A172 (cell line): ENCODE measurements around the gene CIB4. TPM values are rescaled to one million over a fixed set of nuclear protein-coding genes. Genes with fewer than 3 reads are reported as not detected.
"Not testable (repeated sequence)": the region's sequence is repeated elsewhere in the genome, so short reads cannot be mapped to it uniquely, and the experiment has no call there.

Experiments
- DNase-seq: peaks from one replicate; pipeline ENCODE4 v3.0.0-alpha.2; 2015; ENCODE audit warnings: low spot score
- total RNA-seq: library from RNA; depleted of rRNA; stranded (reverse); fragments of >200 nt; shearing (Covaris generic); gene quantifications from 2 replicates; pipeline ENCODE4 v1.2.3, GENCODE V29; 2014

Gene CIB4
- total RNA-seq, 1 experiment from 2014 or later: not detected

DNA sequence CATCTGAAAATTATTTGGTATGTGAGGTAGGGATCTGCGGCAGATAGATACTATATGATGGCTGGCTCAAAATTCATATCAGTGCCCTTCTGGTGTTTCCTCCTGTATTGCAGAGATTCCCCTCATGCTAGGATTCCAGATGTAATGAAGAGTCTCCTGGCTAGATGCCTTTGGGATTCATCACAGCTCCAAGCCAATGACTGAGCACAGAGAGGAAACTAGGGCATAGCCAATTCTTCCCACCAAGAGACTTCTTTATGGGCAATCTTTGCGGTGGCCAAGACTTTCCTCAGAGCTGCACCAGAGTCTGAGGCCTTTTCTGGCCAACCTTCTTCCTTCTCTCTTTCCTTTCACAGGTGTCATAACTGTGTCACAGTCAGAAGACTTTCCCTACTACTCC is 25.5 kb upstream of the CIB4 start:
- DNase-seq: no peak

DNA sequence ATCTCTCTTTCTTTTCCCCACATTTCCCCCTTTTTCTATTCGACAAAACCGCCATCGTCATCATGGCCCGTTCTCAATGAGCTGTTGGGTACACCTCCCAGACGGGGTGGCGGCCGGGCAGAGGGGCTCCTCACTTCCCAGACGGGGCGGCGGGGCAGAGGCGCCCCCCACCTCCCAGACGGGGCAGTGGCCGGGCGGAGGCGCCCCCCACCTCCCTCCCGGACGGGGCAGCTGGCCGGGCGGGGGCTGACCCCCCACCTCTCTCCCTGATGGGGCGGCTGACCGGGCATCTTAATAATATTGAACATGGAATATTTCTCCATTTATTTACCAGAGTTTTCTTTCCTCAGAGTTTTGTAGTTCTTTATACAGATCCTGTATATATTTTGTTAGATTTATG is 24.1 kb upstream of the CIB4 start:
- DNase-seq: not testable (repeated sequence)

DNA sequence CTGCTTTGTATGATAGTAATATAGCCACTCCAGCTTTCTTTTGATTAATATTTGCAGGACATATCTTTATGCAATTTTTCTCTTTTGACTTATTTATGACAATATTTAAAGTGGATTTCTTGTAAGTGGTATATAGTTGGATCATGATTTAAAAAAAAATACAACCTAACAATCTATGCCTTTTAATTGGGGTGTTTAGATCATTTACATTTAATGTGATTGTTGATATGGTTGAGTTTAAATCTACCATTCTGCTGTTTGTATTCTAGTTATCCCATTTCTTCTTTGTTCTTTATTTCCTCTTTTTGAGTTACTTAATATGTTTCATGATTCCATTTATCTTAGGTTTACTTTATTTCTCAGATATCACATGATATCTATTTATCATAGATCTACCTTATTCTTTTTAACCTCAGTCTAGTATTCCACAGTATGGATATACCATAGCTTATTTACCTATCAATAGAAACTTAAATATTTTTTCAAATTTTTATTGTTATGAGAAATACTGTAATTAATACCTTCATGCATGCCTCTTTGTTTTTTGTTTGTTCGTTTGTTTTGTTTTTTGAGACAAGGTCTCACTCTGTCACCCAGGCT is 19.3 kb upstream of the CIB4 start:
- no peak for DNase-seq

DNA sequence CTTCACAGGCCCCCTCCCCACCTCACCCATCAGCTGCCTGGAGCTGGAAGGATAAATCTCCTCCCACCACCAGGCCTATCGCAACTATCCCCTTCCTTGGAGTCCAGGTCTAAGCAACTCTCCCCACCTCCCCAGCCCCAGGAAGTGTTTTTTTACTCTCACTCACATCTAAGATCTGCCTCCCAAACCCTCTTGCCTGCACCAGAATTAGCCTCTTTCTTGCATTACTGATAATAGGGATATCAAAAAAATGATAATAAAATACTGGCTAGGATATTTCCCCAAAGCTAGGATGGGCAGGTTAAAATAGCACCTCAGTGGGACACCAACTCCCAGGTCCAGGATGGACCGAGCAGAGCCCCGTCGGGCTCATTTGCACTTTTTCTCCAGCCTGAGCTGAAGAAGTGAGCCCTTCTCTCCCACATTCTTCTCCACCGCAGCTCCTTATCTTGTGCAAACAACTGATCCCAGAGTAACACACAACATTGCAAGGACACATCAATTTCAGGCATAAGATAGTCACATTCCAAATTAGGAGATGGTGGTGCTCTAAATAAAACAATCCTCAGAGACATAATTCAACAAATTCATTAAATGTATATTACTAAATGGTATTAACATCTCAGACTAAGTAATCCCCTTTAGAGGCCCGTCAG is 17.7 kb upstream of the CIB4 start:
- no peak for DNase-seq

DNA sequence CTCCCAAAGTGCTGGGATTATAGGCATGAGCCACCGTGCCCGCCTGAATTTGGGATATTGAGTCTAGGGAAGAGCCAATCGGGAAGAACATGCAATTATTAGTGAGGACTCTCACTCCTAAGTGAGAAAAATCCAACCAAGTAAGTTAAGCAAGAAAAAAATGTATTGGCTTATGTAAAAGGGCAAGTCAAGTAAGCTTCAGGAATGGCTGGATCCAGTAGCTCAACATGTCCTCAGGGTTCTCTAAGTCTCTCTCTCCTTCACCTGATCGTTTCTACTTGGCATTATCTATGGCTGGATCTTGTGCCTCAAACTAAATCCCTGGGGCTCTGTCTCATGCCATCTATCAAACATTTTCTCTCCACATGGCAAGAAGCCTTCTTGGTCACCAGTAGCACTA is 16.1 kb upstream of the CIB4 start:
- DNase-seq: no peak

DNA sequence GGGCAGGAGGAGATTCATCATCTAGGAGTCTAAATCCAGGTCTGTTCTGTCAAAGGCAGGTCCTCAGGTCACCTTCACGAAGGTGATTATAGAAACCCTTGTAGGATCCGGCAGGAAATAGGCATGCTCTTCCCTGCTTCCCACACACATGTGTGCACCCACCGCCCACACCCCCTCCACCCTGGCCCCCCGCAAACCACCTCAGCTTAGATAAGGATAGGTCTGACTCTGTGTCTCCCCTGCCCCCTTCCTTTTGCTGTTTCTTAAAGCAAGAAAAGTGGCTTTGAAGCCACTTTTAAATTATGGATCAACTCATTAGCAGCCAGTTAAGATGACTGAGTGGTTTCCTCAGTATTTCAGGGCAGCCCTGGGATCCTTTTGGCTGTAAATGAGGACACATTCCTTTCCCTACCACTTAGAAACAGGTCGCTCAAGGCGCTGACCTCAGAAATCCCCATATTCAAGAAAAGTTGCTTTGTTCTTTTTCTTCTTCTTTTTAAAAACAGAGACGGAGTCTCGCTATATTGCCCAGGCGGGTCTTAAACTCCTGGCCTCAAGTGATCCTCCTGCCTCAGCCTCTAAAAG is 14.5 kb upstream of the CIB4 start:
- DNase-seq: no peak

DNA sequence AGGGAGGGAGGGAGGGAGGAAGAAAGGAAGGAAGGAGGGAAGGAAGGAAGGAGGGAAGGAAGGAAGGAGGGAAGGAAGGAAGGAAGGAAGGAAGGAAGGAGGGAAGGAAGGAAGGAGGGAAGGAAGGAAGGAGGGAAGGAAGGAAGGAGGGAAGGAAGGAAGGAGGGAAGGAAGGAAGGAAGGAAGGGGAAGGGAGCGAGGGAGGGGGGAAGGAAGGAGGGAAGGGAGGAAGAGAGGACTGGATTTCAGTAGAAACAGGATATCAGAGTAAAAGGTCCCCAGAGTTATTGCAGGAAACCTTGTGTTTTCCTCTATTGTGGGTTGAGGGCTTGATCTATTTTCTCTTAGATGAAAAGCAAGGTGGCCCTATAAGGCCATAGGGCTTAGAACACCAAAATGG is 14.0 kb upstream of the CIB4 start:
- DNase-seq: not testable (repeated sequence)

DNA sequence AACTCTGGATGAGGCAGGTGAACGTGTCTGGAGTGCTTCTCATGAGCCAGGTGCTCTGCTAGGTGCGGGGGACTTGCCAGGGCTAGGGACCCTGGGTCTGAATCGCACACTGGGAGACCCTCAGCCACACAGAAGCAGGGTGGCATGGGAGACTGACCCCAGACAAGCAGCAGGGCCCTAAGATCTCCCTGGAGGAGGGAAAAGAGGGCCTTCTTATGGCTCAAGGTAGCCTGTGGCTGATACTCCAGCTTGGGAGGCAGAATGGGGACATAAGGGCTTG is 12.8 kb upstream of the CIB4 start:
- no peak for DNase-seq

DNA sequence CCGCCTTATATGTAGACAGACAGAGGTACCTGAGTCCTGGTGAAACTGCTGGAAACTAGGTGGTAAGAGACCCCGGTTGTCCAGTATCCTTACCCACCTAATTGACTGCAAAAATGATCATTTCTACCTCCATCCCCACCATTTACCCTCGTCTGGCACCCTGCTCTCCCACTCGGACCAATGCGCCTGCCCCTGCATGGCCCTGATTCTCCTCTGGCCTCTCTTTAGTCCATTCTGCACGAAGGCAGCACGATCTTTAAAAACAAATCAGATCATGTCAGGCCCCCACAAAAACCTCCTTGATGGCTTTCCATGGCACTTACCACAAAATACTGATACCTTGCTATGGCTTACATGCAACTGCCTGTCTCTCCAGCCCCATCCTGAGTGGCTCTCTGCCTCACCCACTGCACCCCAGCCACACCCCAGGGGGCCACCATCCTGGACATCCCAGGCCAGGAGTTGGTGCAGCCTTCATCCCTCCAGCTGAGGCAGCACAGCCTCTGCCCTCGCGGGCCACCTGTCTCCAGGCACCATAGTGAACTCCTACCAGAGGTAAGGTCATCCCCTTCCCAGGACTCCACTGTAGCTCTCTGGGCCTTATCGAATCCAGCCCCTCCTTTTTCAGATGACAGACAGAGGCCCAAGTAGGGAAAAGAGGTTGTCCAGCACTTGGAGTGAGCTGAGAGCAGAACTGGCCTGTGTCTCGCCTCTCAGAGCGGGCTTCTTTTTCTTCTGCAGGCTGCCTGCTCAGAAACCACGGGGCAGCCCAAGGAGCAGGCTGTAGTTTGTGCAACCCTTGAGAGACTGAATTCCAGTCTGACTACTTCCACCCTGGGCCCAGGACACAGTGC is 12.3 kb upstream of the CIB4 start:
- DNase-seq: no peak

DNA sequence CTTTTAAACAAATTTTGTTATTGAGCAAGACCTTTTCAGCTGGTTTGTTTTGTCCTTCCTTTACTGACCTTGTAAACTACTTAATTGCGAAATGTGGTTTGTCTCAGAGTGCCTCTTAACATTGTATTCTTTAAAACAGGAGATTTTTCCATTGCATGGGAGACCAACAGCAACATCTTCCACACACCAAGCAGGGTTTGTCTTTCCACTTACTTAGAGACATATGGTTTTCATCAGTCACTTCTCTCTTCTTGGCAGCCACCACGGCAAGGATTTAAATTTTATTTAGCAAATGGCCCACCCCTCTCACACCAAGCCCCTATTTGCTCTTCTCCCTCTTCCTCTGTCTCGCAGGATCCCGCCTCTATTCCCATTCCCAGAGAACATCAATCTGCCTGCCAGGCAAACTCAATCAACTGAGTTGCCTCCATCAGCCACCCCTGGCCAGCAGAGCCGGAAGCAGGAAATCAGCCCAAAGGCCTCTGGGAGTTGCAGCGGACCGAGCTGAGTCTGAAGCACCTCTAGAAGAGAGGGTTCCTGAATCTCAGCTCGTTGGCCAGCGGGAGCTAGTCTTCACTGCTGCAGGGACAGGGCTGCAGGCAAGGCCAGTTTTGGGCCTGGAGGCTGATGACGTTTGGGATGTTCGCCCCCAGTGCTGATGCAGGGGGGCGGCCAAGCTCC is 11.3 kb upstream of the CIB4 start:
- DNase-seq: no peak

DNA sequence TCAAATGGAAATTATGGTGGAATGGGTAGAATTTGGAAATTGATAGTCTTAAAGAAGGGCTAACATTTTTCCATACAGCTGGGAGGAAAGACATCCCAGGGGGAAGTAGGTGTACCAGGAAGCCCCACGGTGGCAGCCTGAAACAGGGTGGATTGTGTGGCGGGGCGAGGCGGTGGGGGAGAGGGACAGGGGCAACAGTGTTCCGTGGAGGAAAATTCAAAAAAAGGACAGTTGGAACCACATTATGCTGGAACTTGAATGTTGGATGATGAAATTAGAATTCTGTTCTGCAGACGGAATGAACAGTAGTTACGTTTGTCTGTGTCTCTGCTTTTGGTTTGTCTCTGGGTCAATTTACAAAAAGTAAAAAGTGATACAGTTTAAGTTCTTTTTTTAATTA is 10.6 kb upstream of the CIB4 start:
- no peak for DNase-seq

DNA sequence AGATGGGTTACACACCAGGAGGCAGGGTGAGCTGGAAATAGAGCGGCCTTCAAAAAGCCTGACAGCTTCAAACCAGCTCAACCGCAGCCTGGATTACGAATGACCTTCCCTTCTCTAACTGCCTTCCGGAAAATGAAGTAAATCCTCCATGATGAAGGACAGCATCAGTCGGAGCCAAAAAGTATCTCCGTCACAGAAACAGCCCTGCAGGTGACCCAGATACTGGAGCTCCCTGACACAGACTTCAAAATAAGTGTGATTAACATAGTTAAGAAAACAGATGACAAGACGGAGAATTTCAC is 10.3 kb upstream of the CIB4 start:
- DNase-seq: no peak

DNA sequence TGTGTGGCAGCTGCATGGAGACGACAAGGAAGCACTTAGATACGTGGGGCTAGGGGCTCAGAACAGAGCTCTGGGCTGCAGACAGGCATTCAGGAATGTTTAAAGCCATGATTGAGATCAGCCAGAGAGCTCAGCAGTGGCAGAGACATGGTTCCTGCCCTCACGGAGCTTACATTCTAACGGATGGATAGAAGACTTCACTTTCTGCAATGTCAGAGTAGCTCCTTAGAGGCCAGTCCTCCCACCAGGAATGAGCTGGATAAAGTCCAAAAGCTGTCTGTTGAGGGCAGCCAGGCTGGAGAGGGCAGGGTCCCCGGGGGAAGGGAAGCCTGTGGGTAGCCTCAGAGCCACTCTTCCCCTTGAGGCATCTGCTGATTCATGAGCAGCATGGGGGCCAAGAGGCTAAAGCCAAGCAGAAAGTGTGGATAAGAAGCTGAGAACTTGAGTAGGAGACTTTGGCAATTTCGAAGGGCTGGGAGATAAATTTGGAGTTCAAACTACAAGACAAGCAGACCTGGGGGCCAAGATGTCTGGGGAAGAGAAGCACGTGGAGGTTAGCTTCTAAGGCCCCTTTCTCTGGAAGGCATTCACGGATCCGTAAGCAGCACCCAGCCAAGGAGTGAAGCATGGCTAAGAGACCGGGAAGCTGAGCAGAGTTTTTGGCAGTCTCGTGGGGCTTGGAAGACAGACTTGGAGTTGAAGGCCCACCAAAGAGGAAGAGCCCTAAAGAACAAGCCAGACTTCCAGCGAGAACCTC is 9.7 kb upstream of the CIB4 start:
- DNase-seq: no peak

DNA sequence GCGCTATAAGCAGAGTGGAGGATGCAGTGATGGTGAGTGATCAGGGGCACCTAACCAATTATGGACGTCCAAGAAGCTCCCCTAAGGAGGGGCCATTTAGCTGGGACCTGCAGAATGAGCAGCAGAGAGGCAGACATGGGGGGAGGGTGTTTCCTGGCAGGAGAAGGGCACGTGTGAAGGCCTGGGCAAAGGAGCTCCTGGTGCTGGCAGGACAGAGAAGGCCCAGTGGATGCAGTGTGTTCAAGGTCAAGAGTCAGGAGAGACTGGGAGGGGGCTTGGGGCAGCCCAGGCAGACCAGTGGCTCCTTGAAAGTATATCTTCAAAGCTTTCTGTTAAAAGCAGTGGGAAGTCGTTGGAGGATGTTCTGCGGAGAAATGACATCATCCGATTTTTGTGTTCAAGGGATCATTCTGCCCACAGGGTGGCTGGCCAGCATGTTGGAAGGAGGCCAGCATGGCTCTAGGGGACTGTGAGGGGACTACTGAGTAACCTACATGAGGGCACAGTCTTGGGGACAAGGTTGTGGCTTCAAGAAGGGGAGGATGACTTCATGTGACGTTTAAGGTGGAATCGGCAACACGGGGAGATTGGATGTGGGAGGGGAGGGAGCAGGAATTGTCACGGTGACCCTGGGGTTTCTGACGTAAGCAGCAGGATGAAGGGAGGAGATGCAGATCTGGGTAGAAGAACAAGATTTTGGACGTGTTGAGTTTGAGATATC is 9.0 kb upstream of the CIB4 start:
- no peak for DNase-seq

DNA sequence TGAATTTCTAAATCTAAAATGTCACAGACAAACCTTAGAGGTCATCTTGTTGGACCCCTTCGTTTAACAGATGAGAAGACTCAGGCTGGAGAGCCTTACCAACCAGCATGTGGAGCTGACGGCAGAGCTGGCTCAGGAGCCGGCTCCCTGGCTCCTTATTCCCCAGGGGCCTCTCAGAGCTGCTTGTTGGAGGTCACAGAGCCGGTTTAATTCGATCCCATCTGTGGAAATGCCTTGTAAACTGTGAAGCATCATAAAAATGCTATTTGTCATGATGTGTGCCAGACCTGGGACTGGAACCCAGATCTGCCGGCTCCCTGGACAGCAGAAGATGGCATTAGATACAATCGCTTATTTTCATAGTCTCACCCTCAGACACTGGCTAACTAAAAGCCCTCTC is 8.2 kb upstream of the CIB4 start:
- no peak for DNase-seq

DNA sequence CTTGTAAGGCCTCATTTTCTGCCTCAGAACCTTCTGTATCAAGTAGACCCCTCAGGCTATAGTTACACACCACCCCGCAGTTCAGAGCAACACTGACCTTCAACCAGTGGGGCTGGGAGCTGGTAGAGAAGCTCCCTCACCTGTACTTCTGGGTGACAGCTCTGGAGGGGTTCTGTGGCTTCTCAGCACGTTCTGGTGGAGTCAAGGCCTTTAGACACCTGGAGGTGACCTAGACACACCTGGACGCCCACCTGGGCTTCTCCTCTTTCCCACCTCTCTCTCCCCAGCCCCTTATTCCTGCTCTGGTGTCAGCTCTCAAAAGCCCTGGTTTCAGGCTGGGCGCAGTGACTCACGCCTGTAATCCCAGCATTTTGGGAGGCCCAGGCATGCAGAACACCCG is 7.3 kb upstream of the CIB4 start:
- no peak for DNase-seq

DNA sequence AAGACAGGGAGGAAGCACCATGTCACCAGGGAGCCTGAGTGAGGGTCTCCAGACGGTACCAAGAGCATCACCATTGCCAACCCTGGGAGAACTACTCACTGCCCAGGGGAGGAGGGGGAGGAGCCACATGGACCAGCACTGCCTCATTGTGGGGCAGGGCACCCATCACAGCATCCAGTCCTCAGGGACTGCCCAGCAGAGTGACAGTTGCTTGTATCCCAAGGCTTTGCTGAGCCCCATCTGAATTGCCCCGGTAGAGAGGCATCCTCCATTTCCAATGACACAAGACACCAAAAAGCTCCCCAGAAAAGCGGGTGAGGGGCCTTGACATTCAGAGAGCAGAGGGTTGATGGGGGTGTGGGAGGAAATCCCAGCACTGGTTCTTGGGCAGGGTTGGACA is 6.8 kb upstream of the CIB4 start:
- DNase-seq: no peak

DNA sequence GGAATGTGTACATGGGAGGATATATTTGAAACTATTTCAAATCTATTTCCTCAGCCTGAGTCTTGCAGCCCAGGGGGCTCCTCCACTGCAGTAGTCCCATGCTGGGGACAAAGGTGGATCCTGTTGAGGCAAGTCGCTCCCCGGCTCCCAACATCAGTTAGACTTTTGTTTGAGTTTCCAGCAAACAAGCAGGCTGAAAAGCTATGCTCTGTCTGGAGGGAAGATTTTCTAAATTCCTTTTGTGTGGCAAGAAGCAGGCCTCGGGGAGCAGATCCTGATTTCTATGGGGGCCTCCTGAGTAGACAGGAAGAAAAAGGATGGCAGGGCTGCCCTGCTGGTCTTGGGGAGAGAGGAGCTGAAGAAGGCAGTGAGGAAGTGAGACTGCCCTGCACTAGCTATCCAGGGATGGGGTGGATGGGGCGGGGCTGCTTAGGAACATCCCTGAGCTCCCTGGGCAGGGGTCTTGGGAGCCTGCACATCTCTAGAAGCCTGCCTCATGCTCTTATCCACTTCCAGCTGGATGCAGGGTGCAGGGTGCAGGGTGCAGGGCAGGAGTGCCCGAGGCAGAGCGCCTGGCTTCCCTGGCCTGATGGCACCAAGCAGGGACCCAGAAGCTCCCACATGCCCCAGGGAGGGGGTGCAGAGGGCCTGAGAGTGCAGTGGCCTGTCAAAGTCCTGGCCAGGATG is 6.0 kb upstream of the CIB4 start:
- no peak for DNase-seq

DNA sequence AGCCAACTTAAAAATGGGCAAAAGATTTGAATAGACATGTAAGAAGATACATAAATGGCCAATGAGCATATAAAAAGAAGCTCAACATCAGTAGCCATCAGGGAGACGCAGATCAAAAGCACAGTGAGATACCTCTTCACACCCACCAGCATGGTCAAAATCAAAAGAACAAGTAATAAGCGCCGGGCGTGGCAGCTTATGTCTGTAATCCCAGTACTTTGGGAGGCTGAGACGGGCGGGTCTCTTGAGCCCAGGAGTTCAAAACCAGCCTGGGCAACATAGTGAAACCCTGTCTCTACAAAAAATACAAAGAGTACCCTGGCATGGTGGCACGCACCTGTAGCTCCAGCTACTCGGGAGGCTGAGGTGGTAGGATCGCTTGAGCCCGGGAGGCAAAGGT is 4.6 kb upstream of the CIB4 start:
- no peak for DNase-seq

DNA sequence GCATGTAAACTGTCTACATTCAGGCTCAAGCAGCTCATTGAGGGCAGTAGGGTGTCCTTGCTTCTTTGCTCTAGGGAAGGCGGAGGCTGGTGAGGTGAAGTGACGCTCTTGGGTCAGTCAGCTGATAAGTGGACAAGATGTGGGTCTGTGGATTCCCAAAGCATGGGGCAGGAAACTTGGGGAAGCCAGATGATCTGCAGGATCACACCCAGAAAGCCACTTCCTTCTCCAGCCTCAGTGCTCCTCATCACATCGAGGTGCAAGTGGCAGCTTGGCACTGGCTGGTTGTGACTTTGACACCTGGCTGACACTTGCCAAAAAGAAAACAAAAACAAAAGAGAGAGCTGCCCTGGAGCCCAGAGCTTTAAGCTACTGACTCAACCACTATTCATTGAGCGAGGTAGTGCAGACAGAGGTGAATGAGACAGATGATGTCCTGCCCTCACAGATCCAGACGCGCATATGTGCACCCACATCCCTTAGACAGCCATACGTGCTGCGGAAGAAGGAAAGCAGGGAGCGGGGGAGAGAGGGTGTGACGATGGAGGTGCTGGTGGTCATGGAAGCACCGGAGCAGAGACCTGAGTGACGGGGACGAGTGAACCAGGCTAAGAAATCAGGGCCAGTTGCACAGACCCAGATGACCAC is 3.1 kb upstream of the CIB4 start:
- no peak for DNase-seq
